GM19397 (cell line): ENCODE data around the gene DMBT1.

Source experiments
- ATAC-seq: cut with Tn5 transposase; IDR thresholded peaks from one replicate; pipeline ENCODE4 v1.9.1; 2021; ENCODE audit warnings: mild to moderate bottlenecking, moderate library complexity; ENCODE audit not compliant: unreplicated experiment

DMBT1 gene

DNA sequence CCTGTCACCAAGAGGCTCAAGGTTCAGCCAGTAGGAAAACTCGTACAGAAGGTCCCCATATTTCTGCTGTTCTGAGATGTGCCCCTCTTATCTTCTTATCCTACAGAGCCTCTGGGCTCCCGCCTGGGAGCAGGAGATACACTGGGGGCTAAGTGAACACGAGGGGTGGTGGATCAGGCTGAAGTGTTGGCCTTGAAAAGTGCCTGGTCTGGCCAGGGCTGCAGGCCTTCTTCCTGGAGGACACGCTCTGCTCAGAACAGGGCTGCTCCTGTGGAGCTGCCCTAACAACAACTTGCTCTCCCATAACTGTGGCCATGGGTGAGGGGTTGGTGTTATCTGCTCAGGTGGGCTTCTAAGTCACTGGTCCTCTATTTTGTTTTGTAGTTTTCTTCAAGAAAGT, 105.4 kb downstream of the DMBT1 start:
- no peak for ATAC-seq

- ATAC-seq: no peak
Observed at GRCh38 chr10:122669045-122669444, 108.5 kb downstream of the DMBT1 start.

DNA sequence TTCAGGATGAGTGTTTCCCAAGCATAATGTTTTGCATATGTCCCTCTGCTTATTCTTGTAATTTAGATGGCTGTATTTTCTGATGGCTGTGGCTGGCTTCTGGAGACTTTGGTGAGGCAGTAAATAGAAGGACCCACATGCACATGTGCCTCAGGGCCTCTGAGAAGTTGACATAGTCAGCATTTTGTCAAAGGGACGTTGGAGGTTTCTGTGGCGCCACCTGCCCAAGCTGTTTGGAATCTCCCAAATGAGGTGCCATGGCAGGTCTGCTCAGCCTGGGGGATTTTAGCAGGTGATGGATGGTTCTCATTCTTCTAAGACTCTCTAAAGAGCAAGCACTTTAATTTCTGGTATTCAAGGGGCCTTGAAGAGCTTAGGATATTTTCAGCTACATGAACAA, 109.3 kb downstream of the DMBT1 start:
- ATAC-seq: no peak

GRCh38 chr10:122671355-122671754, 110.8 kb downstream of the DMBT1 start:
- ATAC-seq: no peak

DNA sequence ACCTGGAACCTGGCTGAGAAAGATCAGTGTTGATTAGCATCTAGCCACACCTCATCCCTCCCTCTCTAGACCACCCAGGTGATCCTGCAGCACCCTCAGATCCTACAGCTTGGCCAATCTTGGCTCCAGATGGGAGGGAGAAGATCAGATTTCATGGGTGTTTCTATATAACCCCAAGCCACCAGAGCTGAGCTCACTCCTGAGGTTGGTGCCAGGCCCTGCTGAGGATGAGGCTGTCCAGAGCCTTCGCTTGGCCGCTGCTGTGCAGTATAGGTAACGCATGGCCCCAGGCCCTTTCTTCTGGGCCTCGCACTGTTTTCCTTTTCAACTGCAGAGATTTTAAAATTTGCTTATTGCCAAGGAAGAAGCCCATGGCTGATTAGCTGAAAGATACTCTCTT, 112.1 kb downstream of the DMBT1 start:
- ATAC-seq: no peak

- ATAC-seq: no peak
Observed at GRCh38 chr10:122673269-122673668, 112.7 kb downstream of the DMBT1 start.

- no peak for ATAC-seq
Observed at GRCh38 chr10:122673731-122674130, 113.2 kb downstream of the DMBT1 start.

DNA sequence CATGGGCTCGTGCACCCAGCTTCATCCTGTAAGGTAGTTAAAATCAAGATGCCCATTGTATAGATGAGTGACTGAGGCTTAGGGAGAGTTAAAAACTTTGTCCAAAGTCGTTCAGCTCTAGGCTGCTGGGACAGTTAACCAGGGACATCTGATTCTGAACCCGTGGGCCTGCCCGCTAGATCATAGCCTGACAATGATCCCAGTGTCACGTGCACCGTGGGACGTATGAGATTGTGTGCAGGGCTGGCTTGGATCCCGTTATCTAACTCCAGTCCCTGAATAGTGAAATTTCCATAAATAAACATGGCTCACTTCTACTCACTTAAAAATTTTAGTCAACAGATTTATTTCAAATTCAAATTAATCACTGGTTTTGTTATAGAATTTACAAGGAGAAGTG, 114.2 kb downstream of the DMBT1 start:
- ATAC-seq: no peak

DNA sequence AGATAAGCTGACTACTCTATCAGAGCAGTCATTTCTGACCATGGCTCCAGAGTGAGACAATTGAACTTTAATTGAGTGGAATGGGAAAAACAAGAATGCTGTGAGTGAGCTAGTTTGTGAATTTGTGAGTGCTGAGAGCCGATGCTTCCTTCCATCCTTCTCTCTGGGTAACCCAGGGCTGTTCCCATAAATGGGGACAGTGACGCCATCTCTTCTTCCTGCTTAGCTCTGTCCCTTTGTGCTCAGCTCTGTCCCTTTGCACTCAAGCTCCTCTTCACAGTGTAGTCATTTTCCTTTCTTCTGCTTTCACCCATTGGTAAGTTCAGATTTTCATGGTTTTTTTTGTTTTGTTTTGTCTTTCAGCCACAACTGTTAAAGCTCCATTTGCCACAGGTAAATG, 114.7 kb downstream of the DMBT1 start:
- ATAC-seq: no peak

- no peak for ATAC-seq
Observed at GRCh38 chr10:122678266-122678665, 117.7 kb downstream of the DMBT1 start.

DNA sequence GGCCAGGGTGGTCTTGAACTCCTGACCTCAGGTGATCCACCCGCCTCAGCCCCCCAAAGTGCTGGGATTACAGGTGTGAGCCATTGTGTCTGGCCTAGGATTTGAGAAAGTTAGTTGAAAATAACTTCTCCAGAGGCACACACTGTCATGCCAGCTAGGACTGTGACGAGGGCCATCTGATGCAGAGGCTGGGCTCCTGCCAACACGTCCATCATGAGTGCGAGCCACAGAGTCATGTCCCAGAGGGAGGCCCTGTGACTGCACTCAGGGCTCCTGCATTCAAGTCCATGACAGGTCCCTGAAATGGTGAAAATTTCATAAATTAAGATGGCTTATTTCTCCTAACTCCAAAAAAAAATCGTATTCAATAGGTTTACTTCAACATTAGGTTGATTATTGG, 122.0 kb downstream of the DMBT1 start:
- ATAC-seq: no peak

DNA sequence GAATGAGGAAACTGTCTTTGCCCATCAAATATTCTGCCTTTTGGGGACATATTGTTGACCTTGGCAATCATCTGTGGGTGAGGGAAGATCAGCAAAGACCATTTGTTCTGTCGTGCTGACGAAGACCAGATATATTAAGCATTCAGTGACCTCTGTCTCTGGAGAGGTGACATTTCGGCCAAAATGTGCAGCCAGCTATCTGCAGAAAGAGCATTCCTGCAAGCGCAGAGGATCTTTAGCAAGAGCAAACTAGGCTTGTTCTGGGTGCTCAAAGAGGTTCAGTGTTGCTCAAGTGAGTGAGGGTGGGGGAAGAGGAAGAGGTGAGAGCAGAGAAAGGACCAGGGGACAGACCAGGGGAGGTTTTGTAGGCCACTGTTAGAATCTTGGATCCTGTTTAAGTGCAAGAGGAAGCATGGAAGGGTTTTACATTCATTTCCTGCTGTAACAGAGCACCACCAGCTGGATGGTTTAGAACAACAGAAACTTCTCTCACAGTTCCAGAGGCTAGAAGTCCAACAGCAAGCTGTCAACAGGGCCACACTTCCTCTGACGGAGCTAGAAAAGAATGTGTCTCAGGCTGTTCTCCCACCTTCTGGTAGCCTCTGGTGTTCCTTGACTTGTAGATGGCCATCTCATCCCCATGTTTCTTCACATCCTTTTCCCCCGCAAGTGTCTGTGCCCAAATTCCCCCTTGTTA, 127.9 kb downstream of the DMBT1 start:
- ATAC-seq: no peak

GRCh38 chr10:122689146-122689820, 128.7 kb downstream of the DMBT1 start:
- no peak for ATAC-seq

DNA sequence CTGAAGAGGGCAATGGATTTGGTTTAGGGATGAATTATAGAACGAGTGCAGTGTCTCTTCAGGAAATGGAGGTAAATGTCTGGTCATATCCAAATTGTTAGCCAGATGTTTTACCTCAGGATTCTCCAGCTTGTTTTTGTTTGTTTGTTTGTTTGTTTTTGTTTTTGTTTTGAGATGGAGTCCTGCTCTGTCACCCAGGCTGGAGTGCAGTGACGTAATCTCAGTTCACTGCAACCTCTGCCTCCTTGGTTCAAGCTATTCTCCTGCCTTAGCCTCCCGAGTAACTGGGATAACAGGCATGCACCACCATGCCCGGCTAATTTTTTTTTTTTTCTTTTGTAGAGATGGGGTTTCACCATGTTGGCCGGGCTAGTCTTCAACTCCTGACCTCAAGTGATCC, 132.2 kb downstream of the DMBT1 start:
- no peak for ATAC-seq
